PC-3 (cell line): ENCODE measurements around the gene FLT1.

Experiments
- EZH2 ChIP-seq: fragments of 300-600 bp; sonication (generic); IDR thresholded peaks from one replicate; pipeline ENCODE4 v1.6.1; 2017; ENCODE audit warnings: antibody characterized with exemption, mild to moderate bottlenecking, low read length; ENCODE audit not compliant: unreplicated experiment
- EZH2phosphoT487 ChIP-seq: fragments of 300-600 bp; sonication (generic); IDR thresholded peaks from 2 replicates; pipeline ENCODE4 v1.6.1; 2018; ENCODE audit warnings: mild to moderate bottlenecking, antibody characterized with exemption, low read length, borderline replicate concordance
- TF ChIP-seq, protein P1 (sequence below): fragments of 300-600 bp; sonication (generic); conservative IDR thresholded peaks from 2 replicates; pipeline ENCODE4 v1.5.1; 2017; ENCODE audit warnings: antibody characterized with exemption, low read depth, mild to moderate bottlenecking, low read length

DNA sequence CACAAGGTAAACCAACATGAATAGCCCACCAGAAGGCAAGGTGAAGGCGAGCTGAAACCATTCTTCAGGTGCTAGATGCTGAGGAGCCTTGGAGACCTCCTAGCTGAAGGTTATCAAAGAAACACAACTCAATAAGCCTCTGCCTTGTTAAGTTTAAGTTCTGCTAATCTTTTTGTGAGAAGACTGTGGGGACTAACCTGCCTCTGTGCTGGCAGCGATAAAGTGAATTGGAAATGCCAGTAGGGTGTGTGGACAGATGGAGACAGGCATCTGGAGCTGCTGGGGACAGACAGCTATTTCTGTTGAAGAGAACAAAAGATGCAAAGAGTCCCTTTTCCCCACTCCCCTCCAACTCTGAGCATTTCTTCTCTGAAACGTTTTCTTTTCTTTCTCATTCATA is 33.5 kb upstream of the FLT1 start:
- TF ChIP-seq, protein P1, sequence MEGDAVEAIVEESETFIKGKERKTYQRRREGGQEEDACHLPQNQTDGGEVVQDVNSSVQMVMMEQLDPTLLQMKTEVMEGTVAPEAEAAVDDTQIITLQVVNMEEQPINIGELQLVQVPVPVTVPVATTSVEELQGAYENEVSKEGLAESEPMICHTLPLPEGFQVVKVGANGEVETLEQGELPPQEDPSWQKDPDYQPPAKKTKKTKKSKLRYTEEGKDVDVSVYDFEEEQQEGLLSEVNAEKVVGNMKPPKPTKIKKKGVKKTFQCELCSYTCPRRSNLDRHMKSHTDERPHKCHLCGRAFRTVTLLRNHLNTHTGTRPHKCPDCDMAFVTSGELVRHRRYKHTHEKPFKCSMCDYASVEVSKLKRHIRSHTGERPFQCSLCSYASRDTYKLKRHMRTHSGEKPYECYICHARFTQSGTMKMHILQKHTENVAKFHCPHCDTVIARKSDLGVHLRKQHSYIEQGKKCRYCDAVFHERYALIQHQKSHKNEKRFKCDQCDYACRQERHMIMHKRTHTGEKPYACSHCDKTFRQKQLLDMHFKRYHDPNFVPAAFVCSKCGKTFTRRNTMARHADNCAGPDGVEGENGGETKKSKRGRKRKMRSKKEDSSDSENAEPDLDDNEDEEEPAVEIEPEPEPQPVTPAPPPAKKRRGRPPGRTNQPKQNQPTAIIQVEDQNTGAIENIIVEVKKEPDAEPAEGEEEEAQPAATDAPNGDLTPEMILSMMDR = no peak
- TF ChIP-seq EZH2 (no peak), EZH2phosphoT487 (no peak)
